ENCODE data around the gene RCCD1. TPM values are rescaled to one million over a fixed set of nuclear protein-coding genes. Genes with fewer than 3 reads are reported as not detected.

RCCD1 gene, protein sequence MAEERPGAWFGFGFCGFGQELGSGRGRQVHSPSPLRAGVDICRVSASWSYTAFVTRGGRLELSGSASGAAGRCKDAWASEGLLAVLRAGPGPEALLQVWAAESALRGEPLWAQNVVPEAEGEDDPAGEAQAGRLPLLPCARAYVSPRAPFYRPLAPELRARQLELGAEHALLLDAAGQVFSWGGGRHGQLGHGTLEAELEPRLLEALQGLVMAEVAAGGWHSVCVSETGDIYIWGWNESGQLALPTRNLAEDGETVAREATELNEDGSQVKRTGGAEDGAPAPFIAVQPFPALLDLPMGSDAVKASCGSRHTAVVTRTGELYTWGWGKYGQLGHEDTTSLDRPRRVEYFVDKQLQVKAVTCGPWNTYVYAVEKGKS
- 16.7 and 24.1 TPM in 2 replicates for total RNA-seq

GRCh38 chr15:90954712-90955623 is at the start of gene RCCD1:
Gene RCCD1, plus strand, starts transcription at chr15:90954884. Its CDS starts 1,851 bp downstream, at chr15:90956735.

GRCh38 chr15:90931828-90932659 is 22.6 kb upstream of the RCCD1 start, which contains the start of gene HDDC3:
Gene HDDC3, minus strand, starts transcription at chr15:90932549. Its CDS starts 9 bp downstream, at chr15:90932540.

DNA sequence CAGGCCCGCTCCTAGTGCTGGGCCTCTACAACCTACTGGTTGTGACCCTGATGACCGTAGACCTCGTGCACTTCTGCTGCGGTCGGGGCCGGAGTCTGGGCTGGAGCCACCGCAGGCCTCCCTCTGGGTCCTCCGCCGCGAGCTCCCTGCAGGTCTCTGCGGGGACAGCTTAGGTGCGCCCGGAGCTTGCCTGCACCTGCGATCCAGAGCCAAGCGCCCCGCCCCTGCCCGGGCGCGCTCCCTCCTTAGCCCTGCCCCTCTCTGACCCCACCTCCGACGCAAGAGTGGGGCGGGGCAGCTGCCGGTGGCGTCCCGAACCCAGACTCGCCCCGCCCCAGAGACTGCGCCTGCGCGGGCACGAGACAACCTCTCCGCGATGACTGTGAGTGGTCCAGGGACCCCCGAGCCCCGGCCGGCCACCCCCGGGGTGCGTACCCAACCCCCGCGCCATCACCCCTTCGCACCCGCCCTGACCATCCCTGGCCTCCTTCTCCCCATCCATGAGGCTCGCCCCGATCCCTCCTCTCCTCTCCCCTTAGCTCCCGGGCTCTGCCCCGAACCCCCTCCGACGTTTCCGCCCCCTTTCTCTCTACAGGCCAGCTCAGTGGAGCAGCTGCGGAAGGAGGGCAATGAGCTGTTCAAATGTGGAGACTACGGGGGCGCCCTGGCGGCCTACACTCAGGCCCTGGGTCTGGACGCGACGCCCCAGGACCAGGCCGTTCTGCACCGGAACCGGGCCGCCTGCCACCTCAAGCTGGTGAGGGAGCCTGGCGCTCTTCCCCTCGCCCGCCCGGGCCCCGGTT is 19.5 kb upstream of the RCCD1 start, which contains the start of gene UNC45A:
TSS of gene UNC45A (plus strand) at position 337 of the 803 bp plus-strand sequence. CDS start at position 377, 40 bp downstream.

GRCh38 chr15:90994417-90995311 is 40.0 kb downstream of the RCCD1 start, which contains the start of gene PRC1:
Gene PRC1, minus strand, starts transcription at chr15:90994535. Its CDS starts 118 bp downstream, at chr15:90994417.

Other genes with a start within 250 kb of the RCCD1 start
- 3.0 and 9.9 TPM in 2 replicates for gene BLM, start 237.5 kb upstream of the RCCD1 start, total RNA-seq
- 56.6 and 87.8 TPM in 2 replicates for gene FURIN, start 86.3 kb upstream of the RCCD1 start, total RNA-seq
- 1.9 and 2.1 TPM in 2 replicates for gene FES, start 70.4 kb upstream of the RCCD1 start, total RNA-seq
- 3.9 and 6.6 TPM in 2 replicates for gene MAN2A2, start 51.6 kb upstream of the RCCD1 start, total RNA-seq
- 18.7 and 18.8 TPM in 2 replicates for gene HDDC3, start 22.3 kb upstream of the RCCD1 start, total RNA-seq
- gene UNC45A, start 19.6 kb upstream of the RCCD1 start, total RNA-seq = 50.8 and 57.8 TPM in 2 replicates
- 38.0 and 169 TPM in 2 replicates for gene PRC1, start 39.7 kb downstream of the RCCD1 start, total RNA-seq
- 14.8 and 22.0 TPM in 2 replicates for gene VPS33B, start 67.7 kb downstream of the RCCD1 start, total RNA-seq
- gene SV2B, start 145.4 kb downstream of the RCCD1 start, total RNA-seq = under 0.01 and 0.08 TPM in 2 replicates

Measured in hair follicular keratinocyte (primary cell).